ENCODE data around the gene NHLRC2. TPM values are rescaled to one million over a fixed set of nuclear protein-coding genes. Genes with fewer than 3 reads are reported as not detected.

Gene NHLRC2
- total and polyA plus RNA-seq, 2 of the 13 experiments (the other 11 are each of a cell fraction or from before 2014, with no cell fraction given), result 7.6 to 12.7 TPM

GRCh38 chr10:113911113-113911512, 56.7 kb downstream of the NHLRC2 start (continued):
- TF ChIP-seq IKZF4 (CRISPR knock-in tag; IDR thresholded peaks at IDR 0.05; ENCODE audit: borderline replicate concordance, low read depth, not compliant biosample characterization) (no peak), NFE2L1 (CRISPR knock-in tag; IDR thresholded peaks at IDR 0.05; ENCODE audit: borderline replicate concordance) (no peak), PHF5A (CRISPR knock-in tag; IDR thresholded peaks at IDR 0.05; ENCODE audit: low read depth, unreplicated experiment) (no peak), SKI (IDR thresholded peaks at IDR 0.05; ENCODE audit: partially characterized antibody) (no peak), MTERF4 (CRISPR knock-in tag; IDR thresholded peaks at IDR 0.05) (no peak), ZNF10 (CRISPR knock-in tag; IDR thresholded peaks at IDR 0.05; ENCODE audit: borderline replicate concordance, low read depth) (no peak), ZNF446 (CRISPR knock-in tag; IDR thresholded peaks at IDR 0.05) (no peak), PCBP1 (IDR thresholded peaks at IDR 0.05; ENCODE audit: borderline replicate concordance, low read depth, low read length) (no peak), NCOA2 (CRISPR knock-in tag; IDR thresholded peaks at IDR 0.05) (no peak), HMGA1 (CRISPR knock-in tag; conservative IDR thresholded peaks at IDR 0.05) (no peak)

- H3K36me3 ChIP-seq (replicated peaks in 1 of 2; ENCODE audit: control insufficient read depth in 1 of 2, insufficient read depth in 2 of 2, low read length in 2 of 2), result peaks cover 1 to 9% of the 10 kb centered on the region in 2 experiments
- H3K4me1 ChIP-seq (ENCODE audit: insufficient read depth, low read length), result no peaks in the 10 kb centered on the region
- no peaks in the 10 kb centered on the region for H3K79me2 ChIP-seq (ENCODE audit: insufficient read depth, low read length)
- ATAC-seq (no peak), DNase-seq (ENCODE audit: low spot score) (no peak), FAIRE-seq (no peak)
- no peak overlapping the region for H3K4me3 ChIP-seq (replicated peaks in 1 of 3; ENCODE audit: insufficient read depth in 1 of 3, low read depth in 2 of 3, low read length in 3 of 3)
- WGBS (ENCODE audit: low lambda C conversion rate), result 93% methylated on average over 6 of the region's 6 CpGs
- H3K9me3 ChIP-seq (ENCODE audit: low read length), result no peaks in the 10 kb centered on the region
- no peak overlapping the region for H2AFZ ChIP-seq (ENCODE audit: low read length)
- H3K27me3 ChIP-seq (ENCODE audit: control insufficient read depth in 1 of 2, insufficient read depth in 2 of 2, low read length in 2 of 2), result no peaks in the 10 kb centered on the region
- BruUV-seq (replicated peaks), result no TSS peak
- intact Hi-C loops (cut with micrococcal nuclease; ENCODE audit: unreplicated experiment), result loop anchor here (10.0 kb wide), 1 partner anchor 193 kb away; no protein-coding TSS in a partner anchor
- CTCF ChIA-PET (ENCODE audit: low intra/inter-chr PET ratio, low total read pairs), result no interaction called here
- in situ Hi-C loops (cut with HindIII; ENCODE audit: extremely low pct_ligation_motif_present, low pct_unique_long_range_greater_than_20kb), result no loop called here
- no peak overlapping the region for H3K9ac ChIP-seq (ENCODE audit: insufficient read depth, low read depth, low read length)
- no peak overlapping the region for H3K4me2 ChIP-seq (ENCODE audit: low read depth, low read length)
- POLR2A ChIA-PET, result no interaction called here
- no peaks in the 10 kb centered on the region for H4K20me1 ChIP-seq (ENCODE audit: insufficient read depth, low read length)
- no peak overlapping the region for H3K27ac ChIP-seq (ENCODE audit: extremely low read length, insufficient read depth, low read length)
- TF ChIP-seq LRRFIP1 (CRISPR knock-in tag; conservative IDR thresholded peaks at IDR 0.05) (no peak), TRIM22 (IDR thresholded peaks at IDR 0.05) (no peak), BATF2 (CRISPR knock-in tag; IDR thresholded peaks at IDR 0.05) (no peak), AKAP8 (CRISPR knock-in tag; IDR thresholded peaks at IDR 0.05) (no peak), RORA (CRISPR knock-in tag; IDR thresholded peaks at IDR 0.05) (no peak), MNT (IDR thresholded peaks at IDR 0.05) (no peak), BCL6 (CRISPR knock-in tag; IDR thresholded peaks at IDR 0.05) (no peak)
Observed at GRCh38 chr10:113911839-113912238, 57.4 kb downstream of the NHLRC2 start.
